ENCODE data around the gene EYS. TPM values are rescaled to one million over a fixed set of nuclear protein-coding genes. Genes with fewer than 3 reads are reported as not detected.

EYS gene
- total RNA-seq, 1 donor from 2014 or later: 0.31 TPM

DNA sequence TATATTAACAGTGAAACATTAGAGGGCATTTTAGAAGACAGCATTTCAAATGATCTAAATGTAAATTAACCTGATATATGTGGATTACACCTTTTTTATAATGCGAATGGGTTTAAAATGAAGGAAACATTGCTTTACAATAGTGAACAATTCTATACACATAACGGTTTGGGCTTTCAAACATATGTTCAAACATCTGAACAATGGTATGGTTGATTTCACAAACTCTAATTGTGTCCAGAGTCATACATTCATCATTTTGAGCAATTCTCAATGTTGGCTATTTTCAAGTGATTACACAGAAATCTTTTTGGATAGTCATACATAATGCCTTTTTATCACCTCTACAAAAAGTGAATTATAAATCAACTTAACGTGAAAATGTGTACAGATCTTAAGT, 1493.3 kb downstream of the EYS start:
- intact Hi-C loops (cut with DNase I): no loop called here
- DNase-seq (ENCODE audit: low spot score) (no peak), ATAC-seq (no peak)

DNA sequence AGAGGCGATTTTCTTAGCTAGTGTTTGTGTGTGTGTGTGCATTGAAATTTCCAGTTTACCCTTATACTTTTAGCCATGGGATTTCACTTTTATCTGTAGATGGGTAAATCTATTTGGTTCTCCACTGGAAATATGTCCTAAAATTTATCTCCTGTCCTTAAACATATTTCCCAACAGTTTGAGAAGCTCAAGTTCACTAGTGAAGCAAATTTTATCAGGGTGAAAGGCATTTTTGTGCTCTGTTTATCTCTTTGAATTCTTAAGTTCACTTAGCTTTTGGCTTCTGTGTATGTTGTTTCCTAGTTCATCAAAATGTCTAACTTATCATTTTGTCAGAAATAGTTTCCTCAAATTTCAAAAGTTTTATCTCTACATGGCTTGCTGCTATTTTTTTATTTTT, 1509.8 kb downstream of the EYS start:
- intact Hi-C loops (cut with DNase I): no loop called here
- no peak for ATAC-seq
- no peak for DNase-seq (ENCODE audit: low spot score)

DNA sequence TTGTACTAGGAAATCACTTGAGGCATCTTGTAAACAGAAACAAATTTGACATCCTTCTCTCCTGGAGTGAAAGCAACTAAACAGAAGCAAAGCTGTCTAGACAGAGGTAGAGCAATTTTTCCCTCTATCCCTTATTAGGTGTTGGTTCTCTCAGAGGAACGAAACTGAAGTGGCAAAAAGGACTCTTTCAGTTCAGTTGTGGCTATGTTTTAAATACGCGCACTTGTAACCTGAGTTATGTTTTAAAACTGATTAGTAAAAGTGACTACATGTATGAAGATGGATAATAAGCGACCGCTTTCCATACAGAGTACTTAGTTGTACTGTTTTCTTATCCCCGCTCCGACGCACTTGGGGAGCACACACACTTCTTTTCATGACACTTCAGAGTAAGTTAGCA, 1520.4 kb downstream of the EYS start:
- DNase-seq (ENCODE audit: low spot score) (no peak), ATAC-seq (no peak)
- intact Hi-C loops (cut with DNase I): no loop called here

DNA sequence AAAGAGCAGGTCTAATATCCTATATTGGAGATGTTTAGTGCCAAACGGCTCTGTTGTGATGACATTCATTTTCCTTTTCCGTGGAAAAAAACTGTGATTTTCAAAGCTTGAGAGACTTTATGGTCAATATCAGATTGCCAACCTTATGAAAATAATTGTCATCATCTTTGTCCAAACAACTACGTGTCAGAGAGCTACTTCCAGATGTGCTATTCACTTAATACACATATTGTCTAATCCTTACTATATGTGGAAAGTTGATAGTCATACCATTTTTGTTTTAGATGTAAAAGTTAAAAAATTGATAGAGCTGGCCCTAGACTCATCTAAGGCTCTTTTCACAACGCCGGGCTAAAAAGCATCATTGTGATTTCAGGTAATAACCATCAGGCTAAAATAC, 1521.4 kb downstream of the EYS start:
- intact Hi-C loops (cut with DNase I): no loop called here
- no peak for DNase-seq (ENCODE audit: low spot score)
- ATAC-seq: no peak

DNA sequence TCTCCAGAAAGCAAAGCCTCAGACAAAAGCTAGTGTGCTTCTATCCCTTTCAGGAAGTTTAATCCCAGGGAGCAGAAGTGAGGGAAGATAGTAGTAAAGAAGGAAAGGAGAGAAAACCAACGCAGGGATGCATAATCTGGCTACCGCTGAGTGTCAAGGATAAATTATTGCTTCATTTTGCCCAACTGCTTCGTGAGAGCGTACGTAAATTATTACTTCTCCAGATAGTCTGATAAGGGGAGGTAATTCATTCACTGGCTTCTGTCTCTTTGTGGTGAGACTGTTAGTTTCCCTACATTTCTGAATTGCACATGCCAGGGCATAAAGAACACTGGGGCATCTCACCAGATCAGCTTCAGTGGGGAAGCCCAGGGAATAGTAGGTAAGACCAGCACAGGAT, 1531.7 kb downstream of the EYS start:
- no peak for ATAC-seq
- intact Hi-C loops (cut with DNase I): no loop called here
- DNase-seq (ENCODE audit: low spot score): no peak

DNA sequence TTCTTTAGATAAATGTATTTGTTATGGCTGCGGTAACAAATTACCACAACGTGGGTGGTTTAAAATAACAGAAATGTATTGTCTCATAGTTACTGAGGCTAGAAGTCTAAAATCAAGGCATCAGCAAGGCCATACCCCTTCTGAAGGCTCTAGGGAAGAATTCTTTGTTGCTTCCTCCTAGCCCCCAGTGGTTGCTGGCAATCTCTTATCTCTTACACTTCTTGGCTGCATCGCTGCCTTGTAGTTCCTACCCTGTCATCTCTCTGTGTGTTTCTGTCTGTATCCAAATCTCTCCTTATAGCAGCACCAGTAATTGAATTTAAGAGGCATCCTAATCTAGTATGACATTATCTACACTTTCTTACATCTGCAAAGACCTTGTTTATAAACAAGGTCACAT, 1536.7 kb downstream of the EYS start:
- intact Hi-C loops (cut with DNase I): no loop called here
- ATAC-seq: no peak
- no peak for DNase-seq (ENCODE audit: low spot score)

DNA sequence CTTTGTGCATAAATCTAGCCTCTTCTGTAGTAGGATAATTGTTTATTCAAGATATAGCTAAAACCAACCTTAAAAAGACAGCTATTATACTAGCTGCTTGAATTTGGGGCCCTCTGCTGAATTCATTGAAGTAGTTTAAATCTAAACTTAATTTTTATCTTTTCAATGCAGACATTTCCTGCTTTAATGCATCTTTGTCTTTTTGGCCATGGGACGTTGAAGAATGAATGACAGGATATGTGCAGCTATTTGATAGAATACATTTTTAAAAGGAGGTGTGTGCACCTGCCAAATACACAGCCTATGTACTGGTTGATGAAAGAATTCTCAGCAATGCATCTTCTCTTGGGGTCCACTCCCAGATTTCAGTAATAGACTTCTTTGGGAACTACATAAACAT, 1546.5 kb downstream of the EYS start:
- DNase-seq (ENCODE audit: low spot score) (no peak), ATAC-seq (no peak)
- intact Hi-C loops (cut with DNase I): no loop called here

DNA sequence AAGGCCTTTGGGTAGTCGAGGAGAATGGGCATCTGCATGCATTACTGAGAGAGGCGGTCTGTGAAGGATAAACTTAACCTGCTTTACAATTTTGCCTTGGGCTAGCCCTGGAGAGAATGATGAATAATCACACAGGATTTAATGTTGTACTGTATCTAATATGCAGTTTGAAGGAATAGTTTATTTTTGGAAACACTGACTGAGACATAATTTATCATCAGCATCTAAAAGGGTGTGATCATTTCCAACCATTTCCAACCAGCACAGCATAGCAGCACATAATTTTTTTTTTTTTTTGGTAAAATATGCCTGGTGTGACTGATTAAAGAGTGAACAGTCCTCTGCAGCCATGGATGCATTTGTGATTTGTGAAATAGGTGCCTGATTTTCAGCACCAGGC, 1552.0 kb downstream of the EYS start:
- ATAC-seq: no peak
- no peak for DNase-seq (ENCODE audit: low spot score)
- intact Hi-C loops (cut with DNase I): no loop called here

DNA sequence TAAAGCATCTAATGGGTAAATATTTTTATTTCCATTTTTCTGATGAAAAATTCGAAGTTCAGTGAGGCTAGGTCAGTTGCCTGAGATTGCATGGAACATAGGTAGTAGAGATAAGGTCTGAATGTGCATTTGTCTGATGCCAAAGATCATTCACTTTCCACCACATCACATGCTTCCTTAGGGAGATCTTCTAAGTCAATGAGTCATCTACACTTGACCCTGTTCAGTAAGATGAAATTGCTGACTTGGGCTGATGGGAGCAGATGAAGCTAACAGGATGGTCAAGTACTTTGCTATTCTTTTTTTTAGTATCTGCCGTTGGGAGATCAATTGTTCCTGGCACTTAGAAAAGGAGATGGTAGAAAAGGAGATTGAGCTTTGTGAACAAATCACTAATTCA, 1560.2 kb downstream of the EYS start:
- DNase-seq (ENCODE audit: low spot score) (no peak), ATAC-seq (no peak)
- intact Hi-C loops (cut with DNase I): no loop called here

DNA sequence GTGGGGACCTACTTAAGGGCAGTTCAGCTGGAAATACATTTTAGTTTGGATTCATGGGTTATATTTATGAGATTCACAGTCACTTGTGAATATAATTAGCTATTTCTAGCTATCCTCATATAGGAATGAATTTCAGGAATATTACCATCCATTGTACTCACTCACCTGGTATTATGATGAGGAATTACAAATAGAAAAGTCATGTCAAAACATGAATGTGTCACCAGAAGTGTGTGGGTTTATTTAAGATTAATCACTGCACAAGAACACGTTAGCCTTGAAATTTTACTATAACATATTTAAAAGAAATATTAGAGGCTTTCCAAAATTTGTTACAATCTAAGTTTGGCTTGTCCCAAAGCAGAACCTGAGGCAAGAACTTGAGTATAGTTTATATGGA, 1560.9 kb downstream of the EYS start:
- no peak for ATAC-seq
- intact Hi-C loops (cut with DNase I): no loop called here
- DNase-seq (ENCODE audit: low spot score): no peak

DNA sequence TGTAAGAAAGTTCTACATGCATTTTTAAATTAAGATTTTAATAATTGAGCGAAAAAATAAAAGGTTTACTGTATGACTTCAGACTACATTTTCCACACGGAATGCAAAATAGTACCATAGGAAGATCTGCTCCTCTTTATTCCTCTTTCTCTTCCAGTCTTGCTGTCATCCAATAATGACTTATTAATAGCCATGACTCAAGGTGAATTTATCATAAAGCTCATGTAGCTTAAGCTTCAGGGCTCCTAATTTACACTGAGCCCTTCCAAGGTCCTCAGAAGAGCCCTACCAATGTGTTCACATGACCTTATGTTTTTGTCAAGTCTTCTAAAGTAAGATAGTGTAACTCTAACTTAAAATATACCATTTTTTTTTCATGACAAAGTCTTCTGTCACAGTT, 1561.4 kb downstream of the EYS start:
- DNase-seq (ENCODE audit: low spot score): no peak
- ATAC-seq: no peak
- intact Hi-C loops (cut with DNase I): no loop called here

DNA sequence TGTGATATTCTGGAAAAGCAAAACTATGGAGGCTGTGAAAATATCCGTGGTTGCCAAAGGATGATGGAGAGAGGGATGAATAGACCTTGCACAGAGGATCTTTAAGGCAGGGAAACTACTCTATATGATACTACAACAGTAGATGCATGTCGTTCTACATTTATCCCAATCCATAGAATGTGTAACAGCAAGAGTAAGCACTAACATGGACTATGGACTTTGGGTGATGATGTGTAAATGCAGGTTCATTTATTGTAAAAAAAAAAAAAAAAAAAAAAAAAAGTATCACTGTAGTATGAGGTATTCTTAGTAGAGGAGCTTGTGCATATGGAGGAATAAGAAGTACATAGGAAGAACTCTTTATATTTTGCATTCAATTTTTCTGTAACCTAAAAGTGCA, 1563.9 kb downstream of the EYS start:
- ATAC-seq: no peak
- intact Hi-C loops (cut with DNase I): no loop called here
- DNase-seq (ENCODE audit: low spot score): no peak

DNA sequence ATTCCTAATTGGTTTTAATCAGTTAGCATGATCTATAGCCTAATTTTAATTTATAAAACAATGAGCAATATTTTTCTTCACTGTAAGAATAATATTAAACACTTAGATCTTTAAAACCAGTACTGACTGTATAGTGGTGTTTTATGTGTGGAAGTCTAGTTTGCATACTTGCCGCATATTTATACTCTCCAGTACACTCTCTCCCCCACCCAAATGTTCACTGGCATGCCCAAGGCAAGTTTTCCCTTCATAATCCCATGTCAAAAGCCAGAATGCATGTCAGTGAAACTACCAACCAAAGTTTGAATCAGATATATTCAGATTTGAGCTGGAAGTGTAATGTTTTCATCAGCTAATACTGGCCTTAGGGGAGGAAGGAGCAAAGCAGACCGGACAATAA, 1565.3 kb downstream of the EYS start:
- DNase-seq (ENCODE audit: low spot score): no peak
- no peak for ATAC-seq
- intact Hi-C loops (cut with DNase I): no loop called here

DNA sequence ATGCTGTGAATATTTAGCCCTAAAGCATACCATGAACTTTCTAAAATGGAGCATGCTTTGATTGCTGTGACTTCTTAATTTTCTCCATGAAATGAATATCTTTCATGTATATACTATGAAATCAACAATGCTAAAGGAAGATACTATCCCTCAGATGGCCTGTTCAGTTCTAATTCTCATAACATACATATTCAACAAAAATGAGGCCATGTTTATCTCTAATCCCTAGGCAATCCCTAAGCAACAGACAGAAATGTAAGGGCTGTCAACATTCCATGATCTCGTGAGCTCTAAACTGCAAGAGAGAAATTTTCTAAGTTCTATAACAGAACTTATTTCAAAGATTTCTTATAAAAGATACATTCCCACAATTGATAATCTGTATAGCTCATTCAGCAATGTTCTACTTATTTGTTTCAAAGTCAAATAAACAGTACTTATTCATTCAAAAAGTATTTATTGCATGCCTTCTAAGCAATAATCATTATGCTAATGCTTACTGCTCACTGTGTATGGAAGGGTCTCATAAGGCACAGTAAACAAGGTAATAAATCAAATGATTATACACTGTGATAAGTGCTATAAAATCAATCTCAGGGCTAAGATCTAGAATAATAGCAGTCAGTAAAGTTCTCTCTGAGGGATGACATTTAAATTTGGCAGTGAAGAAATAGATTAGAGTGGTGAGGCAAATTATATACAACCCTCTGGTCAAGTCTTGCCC, 1578.6 kb downstream of the EYS start:
- ATAC-seq (no peak), DNase-seq (ENCODE audit: low spot score) (no peak)
- intact Hi-C loops (cut with DNase I): no loop called here

DNA sequence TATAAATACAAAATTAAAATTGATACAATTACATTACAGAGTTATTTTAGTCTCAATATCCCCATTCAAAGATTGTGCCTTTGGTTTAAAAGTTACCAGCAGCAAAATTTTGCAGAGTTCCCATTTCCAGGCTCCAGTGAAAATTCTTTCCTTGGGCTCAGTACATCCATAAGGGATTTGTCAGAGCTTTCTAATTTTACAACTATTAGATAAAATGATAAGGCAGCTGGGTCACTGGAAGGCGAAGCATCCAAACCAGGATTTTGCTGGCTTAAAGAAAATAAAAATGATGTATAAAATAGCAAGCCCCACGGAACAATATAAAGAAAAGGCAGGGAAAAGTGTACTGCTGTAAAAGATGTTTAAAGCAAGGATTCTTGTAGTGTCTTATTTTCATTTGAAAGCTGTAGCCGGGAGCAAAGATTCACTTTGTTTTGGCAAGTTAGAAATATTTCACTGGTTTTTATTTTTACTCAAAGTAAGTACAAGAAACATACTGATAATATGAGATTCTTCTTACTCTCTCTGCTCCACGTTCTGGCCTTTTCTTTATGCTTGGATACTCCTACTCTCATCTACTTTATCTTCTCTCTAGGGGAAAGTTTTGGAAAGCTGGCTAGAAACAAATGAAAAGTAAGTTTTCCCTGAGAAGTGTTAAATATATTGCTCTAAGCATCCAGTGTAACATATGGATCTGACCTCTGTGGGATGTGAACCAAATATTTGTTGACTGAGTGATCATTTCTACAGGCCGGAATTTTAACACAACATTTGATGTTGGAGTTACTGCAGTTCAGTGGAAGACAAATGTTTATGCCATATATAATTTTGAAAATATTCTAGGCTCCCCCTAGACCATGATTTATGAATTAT, 1583.0 kb downstream of the EYS start:
- intact Hi-C loops (cut with DNase I): no loop called here
- ATAC-seq (no peak), DNase-seq (ENCODE audit: low spot score) (no peak)

DNA sequence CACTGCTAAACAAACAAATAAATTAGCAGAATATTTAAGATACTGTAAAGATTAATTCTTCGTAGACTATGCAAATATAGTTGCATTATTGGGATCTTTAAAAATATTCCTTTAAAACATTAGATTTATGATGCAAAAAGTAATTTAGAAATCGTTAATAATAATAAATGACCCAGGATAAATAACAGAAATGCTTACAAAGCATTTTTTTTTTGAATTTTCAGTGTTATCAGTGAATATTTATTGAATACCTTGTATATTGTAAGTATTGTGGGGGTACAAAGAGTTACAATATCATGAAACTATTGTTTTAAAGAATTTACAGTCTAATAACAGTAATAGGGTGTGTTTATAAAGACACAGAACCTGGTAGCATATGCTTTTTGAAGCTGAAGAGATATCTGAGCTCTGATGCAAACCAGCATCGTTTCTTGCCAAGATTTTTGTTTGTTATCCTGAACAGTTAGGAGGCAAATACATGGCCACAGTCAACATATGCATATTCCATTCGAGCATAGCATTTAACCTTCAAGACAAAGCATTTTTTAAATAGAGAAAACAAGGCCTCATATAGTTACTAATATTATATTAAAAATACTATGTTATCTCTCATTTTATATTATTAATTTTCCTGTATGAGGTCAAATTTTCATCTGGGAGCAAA, 1584.2 kb downstream of the EYS start:
- DNase-seq (ENCODE audit: low spot score) (no peak), ATAC-seq (no peak)
- intact Hi-C loops (cut with DNase I): no loop called here

DNA sequence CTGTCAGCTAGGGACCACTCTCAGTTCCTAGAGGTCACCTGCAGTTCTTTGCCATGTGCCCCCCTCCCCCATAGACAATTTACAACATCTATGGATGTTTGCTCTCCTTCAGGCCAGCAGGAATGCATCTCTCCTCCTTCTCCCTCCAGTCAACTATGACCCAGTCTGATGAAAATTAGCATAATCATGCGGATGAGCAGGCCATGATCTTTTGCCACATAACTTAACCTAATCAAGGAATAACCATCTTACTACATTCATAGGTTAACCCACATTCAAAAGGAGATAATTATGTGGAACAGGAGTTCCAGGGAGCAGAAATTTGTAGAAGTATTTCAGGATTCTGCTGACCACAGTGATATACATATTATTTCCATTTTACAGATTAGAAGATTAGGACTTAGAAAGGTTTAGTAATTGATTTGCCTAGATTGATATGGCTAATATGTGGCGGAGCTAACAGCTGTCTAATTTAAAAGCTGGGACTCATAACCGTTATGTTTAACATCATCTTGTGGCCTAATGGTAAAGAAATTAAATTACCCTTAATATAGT, 1585.9 kb downstream of the EYS start:
- DNase-seq (ENCODE audit: low spot score) (no peak), ATAC-seq (no peak)
- intact Hi-C loops (cut with DNase I): no loop called here

DNA sequence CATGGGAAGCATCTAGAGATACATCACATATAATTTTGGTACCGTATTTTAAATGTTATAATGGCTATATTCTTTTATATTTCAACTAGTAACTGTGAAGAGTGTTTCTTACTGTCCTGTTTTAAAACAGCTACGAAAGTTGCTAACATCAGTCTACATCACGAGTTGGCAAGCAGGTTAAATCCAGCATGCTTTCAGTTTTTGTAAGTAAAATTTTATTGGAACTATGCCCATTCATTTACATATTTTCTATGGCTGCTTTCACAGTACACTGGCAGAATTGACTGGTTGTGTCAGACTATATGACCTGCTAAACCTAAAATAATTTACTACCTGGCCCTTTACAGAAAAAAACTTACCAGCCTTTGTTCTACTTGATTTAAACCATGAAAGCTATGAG, 1593.3 kb downstream of the EYS start:
- no peak for DNase-seq (ENCODE audit: low spot score)
- intact Hi-C loops (cut with DNase I): no loop called here
- no peak for ATAC-seq

DNA sequence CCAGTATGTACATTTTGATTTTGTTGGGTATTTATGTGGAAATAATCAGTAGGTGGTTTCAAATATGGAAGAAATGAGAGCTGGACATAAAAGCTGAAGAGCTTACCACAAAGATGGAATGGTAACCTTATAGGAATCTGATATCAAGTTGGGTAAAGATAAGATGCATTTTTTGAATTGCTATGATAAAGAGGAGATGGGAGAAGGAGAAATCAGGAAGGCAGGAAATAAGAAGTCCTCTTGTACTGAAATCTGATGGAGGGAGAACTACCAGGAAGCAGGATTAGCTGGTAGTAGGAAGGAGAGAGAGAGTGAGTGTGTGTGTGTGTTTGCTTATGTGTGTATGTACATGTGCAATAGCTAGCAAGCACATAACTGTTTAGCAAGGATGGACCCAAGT, 1603.0 kb downstream of the EYS start:
- intact Hi-C loops (cut with DNase I): no loop called here
- ATAC-seq: no peak

DNA sequence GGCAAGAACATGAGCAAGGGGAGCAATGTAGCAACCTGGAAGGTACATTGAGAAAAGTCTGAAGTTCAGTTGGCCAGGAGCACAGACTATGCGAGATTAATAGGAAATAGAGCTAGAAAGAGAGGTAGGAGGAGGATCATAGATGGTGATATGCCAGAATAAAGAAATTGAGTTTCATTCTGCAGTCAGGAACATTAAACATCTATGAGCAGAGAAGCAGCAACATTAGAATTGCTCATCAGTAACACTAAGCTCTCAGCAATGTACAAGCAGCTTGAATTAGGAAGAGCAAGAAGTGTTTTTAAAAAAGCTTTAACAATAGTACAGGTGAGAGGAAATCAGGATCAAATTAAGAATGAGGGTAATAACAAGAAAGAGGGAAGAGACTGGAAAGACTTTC, 1603.5 kb downstream of the EYS start:
- DNase-seq (ENCODE audit: low spot score) (no peak), ATAC-seq (no peak)
- intact Hi-C loops (cut with DNase I): no loop called here

More for the DNA sequence above, 1603.0 kb downstream of the EYS start:
- DNase-seq (ENCODE audit: low spot score): no peak

All from sciatic nerve (tissue), 2 donors.